22Rv1 (cell line): ENCODE data around the gene TBCEL.
A peak's percentile ranks its signal among the peaks of the same experiment; 100 is the strongest.

Source experiments
- H3K27ac ChIP-seq: fragments of 450-650 bp; 2 replicates; pipeline ENCODE4 v1.5.1; 2017
- CTCF ChIP-seq: fragments of 450-650 bp; IDR thresholded peaks from 2 replicates; pipeline ENCODE4 v1.5.1; 2017; ENCODE audit warnings: mild to moderate bottlenecking
- ZFX ChIP-seq: fragments of 450-650 bp; IDR thresholded peaks from 2 replicates; pipeline ENCODE4 v1.6.1; 2017; ENCODE audit warnings: antibody characterized with exemption, borderline replicate concordance

The TBCEL gene

DNA sequence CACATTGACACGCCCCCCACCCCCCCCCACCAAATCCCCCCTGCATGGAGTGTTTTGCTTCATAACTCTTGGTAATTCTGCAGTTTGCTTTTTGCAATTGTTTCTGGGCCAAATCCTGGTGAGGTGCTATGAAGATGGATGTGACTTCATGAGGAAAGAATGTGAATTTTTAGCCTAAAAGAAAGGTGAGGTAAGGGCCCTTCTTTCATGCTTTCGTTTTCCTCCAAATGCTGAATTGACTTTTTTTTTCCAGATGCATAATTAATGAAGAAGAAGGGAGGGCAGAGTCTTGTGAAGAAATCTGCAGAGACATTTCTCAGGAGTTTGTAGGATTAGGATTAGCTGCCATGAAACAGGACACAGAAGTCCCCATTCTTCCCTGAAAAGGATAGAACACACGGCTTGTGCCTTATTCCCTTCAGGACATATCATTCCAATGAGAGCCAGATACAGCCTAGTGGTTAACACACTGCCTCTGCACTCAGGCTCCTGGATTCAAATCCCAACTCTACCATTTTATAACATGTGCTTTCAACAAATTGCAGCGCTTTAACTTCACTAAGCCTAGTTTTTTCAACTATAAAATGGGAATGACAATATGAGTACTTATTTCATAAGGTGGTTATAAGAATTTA, 19.6 kb upstream of the TBCEL start:
- TF ChIP-seq ZFX (no peak), CTCF (no peak)
- H3K27ac ChIP-seq, result no peak overlapping the region

DNA sequence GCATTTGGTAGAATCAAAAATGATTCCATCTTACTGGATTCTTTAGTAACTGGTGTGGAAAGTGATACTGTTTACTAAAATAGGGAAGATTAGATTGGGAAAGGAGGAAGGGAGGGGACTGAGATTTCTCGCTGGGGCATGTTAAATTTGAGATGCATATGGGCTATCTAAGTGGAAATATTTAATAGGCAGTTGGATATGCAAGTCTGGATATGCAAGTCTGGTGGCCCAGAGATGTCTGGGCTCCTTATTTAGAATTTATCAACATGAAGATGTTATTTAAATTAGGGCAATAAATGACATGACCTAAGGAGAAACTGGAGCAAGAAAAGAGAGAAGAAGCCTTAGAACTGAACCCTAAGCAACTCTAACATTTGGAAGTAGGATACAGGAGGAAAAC, 17.0 kb upstream of the TBCEL start:
- no peak for TF ChIP-seq ZFX
- H3K27ac ChIP-seq, result no peak overlapping the region

DNA sequence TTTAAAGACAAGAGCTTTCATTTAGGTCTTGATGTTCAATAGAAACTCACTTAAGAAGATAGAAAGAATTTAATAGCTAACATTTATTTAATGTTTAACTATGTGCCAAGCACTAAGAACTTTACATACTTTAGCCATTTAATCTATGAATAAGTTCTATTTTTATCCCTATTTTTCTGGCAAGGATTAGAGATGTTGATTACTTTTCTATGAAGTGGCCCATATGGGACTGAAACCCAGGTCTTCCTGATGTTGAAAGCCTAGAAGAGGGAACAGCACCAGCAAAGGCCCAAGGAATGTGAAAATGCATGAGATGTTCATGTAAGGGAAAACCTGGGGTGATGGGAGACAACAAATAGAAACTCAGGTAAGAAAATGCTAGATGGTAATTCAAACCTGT, 15.4 kb upstream of the TBCEL start:
- TF ChIP-seq ZFX (no peak), CTCF (no peak)
- no peak overlapping the region for H3K27ac ChIP-seq

GRCh38 chr11:121012091-121012490, 11.8 kb upstream of the TBCEL start:
- no peak for TF ChIP-seq ZFX
- TF ChIP-seq CTCF, result no peak
- H3K27ac ChIP-seq, result no peak overlapping the region

DNA sequence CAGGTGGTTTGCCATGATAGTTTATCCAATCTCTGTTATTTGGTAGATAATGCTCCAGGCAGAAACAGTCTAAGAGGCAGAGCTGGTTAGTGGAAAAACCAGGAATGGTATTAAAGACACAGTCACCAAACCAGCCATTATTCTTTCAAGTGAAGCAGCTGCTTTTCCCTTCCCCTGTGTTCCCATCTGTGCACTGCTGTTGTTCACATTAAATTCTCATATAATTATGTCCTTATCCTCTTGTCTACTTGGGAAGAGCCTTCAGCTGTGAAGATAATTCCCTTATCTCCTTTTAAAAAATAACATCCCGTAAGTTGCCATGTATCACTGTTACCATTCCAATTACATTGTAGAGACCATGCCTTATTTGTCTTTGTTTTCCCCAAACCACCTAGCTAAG, 5.2 kb upstream of the TBCEL start:
- H3K27ac ChIP-seq, result no peak overlapping the region
- no peak for TF ChIP-seq ZFX
- TF ChIP-seq CTCF, result no peak

DNA sequence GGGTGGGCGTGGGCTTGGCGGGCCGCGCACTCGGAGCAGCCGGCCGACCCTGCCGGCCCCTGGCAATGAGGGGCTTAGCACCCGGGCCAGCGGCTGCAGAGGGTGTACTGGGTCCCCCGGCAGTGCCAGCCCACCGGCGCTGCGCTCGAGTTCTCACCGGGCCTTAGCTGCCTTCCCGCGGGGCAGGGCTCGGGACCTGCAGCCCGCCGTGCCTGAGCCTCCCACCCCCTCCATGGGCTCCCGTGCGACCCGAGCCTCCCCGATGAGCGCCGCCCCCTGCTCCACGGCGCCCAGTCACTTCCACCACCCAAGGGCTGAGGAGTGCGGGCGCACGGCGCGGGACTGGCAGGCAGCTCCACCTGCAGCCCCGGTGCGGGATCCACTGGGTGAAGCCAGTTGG, 2.2 kb upstream of the TBCEL start:
- H3K27ac ChIP-seq, result peak overlapping the region; percentile 42

- TF ChIP-seq ZFX (no peak), CTCF (no peak)
- H3K27ac ChIP-seq, result peak overlapping the region; percentile 53
These were observed 1.1 kb downstream of the TBCEL start for GRCh38 chr11:121024989-121025388.

DNA sequence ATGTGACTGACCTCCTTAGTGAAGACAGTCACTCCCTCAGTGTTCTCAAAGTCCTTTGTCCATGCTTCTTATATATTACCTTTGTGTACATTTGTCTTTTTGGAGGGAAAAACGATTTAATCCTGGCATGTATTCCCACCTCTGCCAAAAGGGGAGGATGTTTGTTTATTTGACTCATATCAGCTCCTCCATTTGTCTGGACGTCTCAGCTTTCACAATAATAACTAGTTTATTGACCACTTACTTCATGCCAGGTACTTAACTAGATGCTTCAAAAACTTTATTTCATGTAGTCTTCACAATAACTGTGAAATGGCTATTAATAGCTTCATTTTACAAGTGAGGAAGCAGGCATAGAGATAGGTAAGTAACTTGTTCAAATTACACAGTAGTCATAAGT, 5.3 kb downstream of the TBCEL start:
- TF ChIP-seq CTCF (no peak), ZFX (no peak)
- H3K27ac ChIP-seq, result no peak overlapping the region
